GM10847 (cell line): ENCODE results near the gene SHQ1.

Experiments
- POLR2A ChIP-seq: IDR thresholded peaks from 2 replicates; pipeline ENCODE4 v1.6.1; 2011; ENCODE audit not compliant: insufficient read length; ENCODE audit errors: extremely low read depth

SHQ1 gene

GRCh38 chr3:72794079-72794478, 54.2 kb downstream of the SHQ1 start:
- TF ChIP-seq POLR2A, result no peak

DNA sequence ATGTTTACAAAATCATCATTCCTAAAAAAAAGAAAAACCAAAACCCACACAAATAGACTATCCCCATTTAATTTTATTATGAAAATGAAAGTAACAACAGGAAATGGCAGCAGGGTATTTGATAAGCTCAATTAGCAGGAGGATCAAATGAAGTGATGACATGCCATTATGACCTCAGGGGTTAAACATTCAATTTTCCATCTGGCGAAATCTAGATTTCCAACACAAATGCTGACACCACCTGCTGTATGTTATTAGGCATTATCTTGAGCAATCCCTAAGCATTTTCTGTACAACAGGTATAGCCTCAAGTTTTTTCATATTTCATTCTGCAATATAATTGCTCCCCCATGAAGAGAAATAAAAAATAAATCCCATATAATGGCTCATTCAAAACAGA, 57.1 kb downstream of the SHQ1 start:
- no peak for TF ChIP-seq POLR2A

GRCh38 chr3:72789786-72790185, 58.5 kb downstream of the SHQ1 start:
- no peak for TF ChIP-seq POLR2A

DNA sequence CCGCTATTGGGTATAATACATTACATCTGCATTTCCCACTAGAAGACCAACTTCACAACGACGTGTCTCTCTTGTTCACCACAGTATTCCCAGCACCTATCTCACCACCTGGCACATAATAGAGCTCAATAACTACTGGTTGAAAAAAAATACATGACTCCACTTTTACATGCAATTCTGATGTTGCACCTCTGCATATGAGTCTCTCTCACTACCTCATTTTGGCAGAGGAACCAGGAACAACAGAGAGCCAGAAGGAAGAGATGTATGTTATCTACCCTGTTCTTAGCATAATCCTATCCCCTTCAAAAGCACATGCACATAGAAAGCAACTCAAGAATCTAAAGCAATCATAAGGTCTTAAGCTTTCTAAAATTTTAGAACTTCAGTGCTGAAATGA, 61.6 kb downstream of the SHQ1 start:
- TF ChIP-seq POLR2A, result no peak

GRCh38 chr3:72784226-72784625, 64.0 kb downstream of the SHQ1 start:
- TF ChIP-seq POLR2A, result no peak

DNA sequence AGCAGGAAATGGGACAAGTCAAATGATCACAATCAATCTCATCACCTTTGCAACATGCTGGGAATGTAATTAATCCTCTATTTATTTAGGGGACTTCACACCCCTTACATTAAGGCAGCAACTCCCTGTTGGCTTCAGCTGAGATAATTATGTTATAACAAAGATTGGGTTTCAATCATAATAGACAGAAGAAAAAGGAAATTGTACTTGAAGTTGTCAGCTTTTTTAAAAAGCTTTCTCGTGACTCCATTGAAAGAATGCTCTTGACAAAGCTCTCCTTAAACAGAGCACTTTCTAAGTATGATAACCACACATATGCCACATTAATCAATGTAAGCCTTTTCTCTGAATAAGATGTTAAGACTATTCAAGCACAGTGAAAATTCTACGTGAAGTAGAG, 65.7 kb downstream of the SHQ1 start:
- no peak for TF ChIP-seq POLR2A

DNA sequence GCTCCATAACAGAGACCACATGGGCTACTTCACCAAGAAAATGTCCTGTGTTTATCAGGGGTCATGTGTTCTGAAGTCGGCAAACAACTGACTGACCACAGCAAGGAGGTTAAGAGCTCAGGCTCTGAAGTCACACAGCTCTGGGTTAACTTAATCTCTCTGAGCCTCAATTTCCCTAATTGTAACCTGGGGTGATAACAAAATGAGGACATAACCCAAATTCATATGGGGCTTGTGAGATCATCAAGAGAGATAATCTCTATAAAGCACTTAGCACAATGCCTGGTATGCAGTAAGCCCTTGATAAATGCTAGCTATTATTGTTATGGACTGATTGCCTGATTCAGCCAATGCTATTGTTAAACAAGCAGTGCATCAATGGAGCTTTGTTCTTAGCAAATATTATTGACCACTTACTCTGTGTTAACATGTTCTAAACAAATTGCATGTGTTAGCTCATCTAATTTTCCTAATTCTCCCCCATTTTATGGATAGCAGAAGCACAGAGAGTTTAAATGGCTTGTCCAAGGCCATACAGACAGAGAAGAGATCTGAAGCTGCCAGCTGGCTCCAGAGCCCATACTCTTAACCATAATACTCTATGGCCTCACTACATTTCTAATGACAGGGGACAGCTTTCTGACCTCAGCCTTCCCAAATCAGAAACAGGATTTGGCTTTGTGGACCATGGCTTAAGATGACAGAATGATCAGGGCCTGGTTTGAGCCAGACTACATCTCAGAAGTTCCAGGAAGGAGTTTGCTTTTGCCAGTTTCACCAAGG, 78.3 kb downstream of the SHQ1 start:
- no peak for TF ChIP-seq POLR2A

DNA sequence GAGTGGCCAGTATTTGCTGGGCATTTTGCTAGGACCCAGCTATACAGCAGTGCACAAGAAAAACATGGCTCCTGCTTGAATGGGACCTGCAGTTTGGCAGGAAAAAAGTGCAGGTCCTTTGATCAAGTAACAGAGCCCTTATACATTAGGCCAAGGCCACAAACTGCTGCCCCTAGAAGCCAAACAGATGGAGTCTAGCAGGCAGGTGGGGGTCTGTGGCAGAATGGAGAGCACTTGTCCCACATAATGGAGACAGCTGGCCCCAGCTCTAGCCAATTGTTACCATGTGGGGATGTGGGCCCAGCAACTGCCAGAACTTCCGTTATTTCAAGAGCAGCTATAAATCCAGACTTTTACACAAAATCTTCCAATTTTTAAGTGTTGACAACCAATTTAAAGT, 79.3 kb downstream of the SHQ1 start:
- no peak for TF ChIP-seq POLR2A

DNA sequence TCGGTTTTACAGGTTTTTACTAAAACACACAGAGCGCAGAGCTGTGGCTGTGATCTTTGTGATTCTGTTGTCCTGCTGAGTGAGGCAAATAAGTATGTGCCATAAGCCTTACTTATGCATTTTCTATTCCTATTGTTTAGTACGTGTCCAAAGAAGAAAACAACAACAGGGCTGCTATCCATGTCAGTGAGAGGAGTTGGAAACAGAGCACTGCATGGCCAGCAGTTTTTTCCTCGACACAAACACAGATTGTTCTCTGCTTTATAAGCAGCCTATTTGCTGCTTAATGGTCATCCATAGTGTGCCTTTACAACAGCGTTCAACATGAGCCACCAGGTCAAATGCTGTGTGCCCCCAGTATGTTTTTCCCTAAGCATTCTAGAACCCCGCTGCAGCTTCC, 79.8 kb downstream of the SHQ1 start:
- no peak for TF ChIP-seq POLR2A

DNA sequence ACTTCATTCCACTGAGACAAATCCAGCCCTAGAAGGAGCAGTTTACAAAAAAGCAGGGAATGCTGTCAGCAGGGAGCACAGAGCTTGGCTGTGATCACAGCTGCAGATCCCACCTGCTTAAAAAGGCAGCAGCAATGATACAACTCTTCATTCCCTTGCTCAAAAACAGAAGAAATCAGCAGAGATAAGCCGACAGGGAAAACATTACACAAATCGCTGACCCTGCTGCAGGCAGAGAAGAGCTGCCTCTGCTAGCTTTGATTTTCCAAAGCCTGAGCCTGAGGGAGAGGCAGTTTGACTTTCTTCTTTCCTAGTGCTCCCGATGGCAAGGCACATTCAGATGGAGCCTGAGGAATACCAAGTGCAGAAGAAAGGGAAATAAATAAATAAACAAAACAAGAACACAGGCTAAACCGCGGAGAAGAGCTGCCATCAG, 80.2 kb downstream of the SHQ1 start:
- no peak for TF ChIP-seq POLR2A

DNA sequence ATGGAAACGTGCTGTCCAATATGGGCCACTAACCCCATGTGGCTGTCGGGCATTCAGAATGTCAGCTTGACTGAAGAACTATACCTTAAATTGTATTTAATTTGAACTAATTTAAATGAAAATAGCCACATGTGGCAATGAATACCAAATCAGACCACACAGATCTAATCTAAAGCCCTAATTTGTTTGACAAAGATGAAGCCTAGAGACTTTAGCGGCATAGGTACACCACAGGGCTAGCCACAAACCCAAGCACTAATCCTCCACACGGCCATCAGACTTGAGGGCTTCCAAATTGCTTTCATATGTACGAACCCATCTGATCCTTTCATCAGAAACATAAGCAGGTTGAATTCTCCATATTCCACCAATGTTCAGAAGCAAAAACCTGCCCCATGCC, 81.4 kb downstream of the SHQ1 start:
- TF ChIP-seq POLR2A, result no peak

- no peak for TF ChIP-seq POLR2A
These were observed 84.3 kb downstream of the SHQ1 start for GRCh38 chr3:72763751-72764440.

DNA sequence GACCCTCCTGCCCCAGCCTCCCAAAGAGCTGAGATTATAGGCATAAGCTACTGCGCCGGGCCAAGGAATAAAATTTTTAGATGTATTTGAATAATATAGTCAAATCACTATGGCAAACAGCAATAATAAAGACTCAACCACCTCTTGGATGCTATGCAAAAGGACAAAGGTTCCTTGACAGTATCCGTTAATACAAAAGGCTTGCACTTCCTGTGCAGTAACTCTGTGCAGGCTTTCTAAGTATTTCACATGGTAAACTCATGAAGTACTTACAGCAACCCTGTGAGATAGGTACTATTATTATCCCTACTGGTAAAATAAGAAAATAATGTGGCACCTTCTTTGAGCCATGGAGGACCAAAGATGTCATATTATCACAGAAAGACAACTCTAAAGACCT, 86.8 kb downstream of the SHQ1 start:
- TF ChIP-seq POLR2A, result no peak

- no peak for TF ChIP-seq POLR2A
These were observed 88.0 kb downstream of the SHQ1 start for GRCh38 chr3:72760225-72760624.

DNA sequence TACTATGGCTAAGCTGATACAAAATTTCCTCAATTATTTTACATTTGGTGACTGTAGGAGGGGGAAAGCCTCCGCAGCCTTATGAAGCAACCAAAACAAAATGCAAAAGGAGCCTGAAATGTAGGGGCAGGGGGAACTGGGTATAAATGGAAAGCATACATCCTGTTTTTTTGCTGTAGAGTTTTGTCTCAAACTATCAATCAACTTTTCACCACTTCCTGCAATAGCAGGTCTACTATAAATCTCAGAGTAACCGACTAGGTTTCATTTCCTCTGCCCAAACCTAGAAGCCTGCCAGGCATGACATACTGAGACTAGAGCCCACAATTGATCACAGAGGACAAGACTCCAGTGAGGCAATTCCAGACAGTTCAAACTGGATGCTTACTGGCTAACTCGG, 91.3 kb downstream of the SHQ1 start:
- TF ChIP-seq POLR2A, result no peak

DNA sequence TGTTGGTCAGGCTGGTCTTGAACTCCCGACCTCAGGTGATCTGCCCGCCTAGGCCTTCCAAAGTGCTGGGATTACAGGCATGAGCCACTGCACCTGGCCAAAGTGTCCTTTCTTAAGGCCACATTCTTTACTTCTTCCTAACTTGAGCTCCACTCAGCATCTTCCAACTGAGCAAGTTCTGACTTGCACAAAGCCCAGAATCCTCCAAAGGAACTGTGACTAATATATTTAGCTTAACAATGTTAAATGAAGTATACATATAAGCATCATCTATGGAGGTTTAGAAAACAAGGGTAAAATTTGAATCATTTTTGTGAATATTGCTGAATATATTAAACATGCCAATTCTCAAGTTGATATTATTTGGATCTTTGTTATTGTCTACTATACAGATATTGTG, 93.7 kb downstream of the SHQ1 start:
- TF ChIP-seq POLR2A, result no peak

GRCh38 chr3:72753495-72753894, 94.8 kb downstream of the SHQ1 start:
- no peak for TF ChIP-seq POLR2A

DNA sequence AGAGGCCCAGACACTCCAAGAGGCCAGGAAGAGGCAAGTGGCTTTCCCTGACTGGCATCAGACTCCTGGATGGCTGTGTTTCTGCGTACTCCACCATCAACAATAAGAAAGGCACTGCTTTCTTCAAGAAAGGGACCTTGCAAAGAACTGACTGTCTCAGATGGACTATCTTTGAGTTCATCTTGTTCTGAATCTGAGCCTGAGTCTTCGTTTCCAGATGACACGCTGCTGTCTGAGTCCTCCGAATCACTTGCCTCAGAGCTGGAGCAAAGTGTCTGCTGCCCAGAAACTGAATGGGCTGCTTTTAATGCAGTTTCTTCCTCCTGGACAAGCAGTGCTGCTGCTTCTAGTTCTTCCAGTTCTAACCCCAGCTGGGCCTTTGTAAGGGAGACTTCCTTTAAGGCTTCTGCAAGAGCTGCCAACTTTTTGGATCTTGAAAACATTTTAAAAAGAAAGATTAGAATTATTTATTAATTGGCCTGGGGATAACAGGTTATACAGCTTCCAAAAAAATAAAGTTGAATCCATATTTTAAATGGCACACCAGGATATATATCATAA, 97.8 kb downstream of the SHQ1 start:
- TF ChIP-seq POLR2A, result no peak
